Esophagus squamous epithelium (tissue), 5 donors: ENCODE results near the gene CBX5. TPM values are rescaled to one million over a fixed set of nuclear protein-coding genes. Genes with fewer than 3 reads are reported as not detected.

ENCODE experiments used
- DNase-seq: peaks from one replicate; lab custom pipeline; 2025; lab: John Stamatoyannopoulos, UW
- H3K27ac ChIP-seq, 4 donors: fragments of 200-600 bp; sonication (generic); one replicate each; pipeline ENCODE4 v1.5.1; 2016 to 2019; ENCODE audit warnings: mild to moderate bottlenecking in 1 of 4
- H3K27me3 ChIP-seq, 4 donors: fragments of 200-600 bp; sonication (generic); 1 replicate in 3 of 4; 2 replicates in 1 of 4; pipeline versions ENCODE4 v1.5.1 to v1.6.0; 2017 to 2021; ENCODE audit warnings: antibody characterized with exemption in 1 of 4
- H3K36me3 ChIP-seq, 3 donors: fragments of 200-600 bp; sonication (generic); one replicate each; pipeline ENCODE4 v1.5.1; 2016 to 2019
- H3K4me1 ChIP-seq, 3 donors: fragments of 200-600 bp; sonication (generic); one replicate each; pipeline ENCODE4 v1.5.1; 2017 to 2019
- H3K4me3 ChIP-seq, 4 donors: fragments of 200-600 bp; sonication (generic); 1 replicate in 3 of 4; 2 replicates in 1 of 4; pipeline ENCODE4 v1.5.1; 2016 to 2019; ENCODE audit warnings: mild to moderate bottlenecking in 2 of 4, moderate library complexity in 1 of 4
- H3K9me3 ChIP-seq, 3 donors: fragments of 200-600 bp; sonication (generic); one replicate each; pipeline ENCODE4 v1.5.1; 2016 to 2019
- CTCF ChIP-seq, 6 experiments: fragments of 450-650 bp in 4 of 6; fragments of 200-600 bp in 2 of 6; sonication (generic) in 2 of 6; IDR thresholded peaks; one replicate each; pipeline ENCODE4 v1.5.1; 2016 to 2019; ENCODE audit warnings: antibody characterized with exemption in 6 of 6, mild to moderate bottlenecking in 4 of 6, moderate library complexity in 4 of 6
- POLR2A ChIP-seq, 4 donors: fragments of 450-650 bp; IDR thresholded peaks; one replicate each; pipeline ENCODE4 v1.6.1; 2017; ENCODE audit warnings: antibody characterized with exemption in 4 of 4, mild to moderate bottlenecking in 4 of 4, moderate library complexity in 3 of 4
- WGBS, 2 donors: methylation state at CpG; one replicate each; pipeline ENCODE4 v1.1.5; 2018; 5-methylcytosine and 5-hydroxymethylcytosine counted together
- intact Hi-C: fragments of 100-400 bp; cut with DNase I; formaldehyde crosslinking; loops from one replicate; pipeline ENCODE4 v1.15.0; 2022
- total RNA-seq, 4 donors: library from RNA; depleted of rRNA; stranded (reverse); fragments of >200 nt; gene quantifications; one replicate each; pipeline ENCODE4 v1.1.0, GENCODE V29; 2016
- donor health status: DM: yes; HTN: yes; CAD: no.

CBX5 gene
- total RNA-seq, 4 donors from 2014 or later = 13.2 to 29.9 (median 23.7) TPM

GRCh38 chr12:54221402-54221984 lies 58.4 kb downstream of the CBX5 start:
- Histone ChIP-seq H3K27ac (no peak overlapping the region), H3K9me3 (no peaks in the 10 kb centered on the region), H3K4me1 (peaks cover 14 to 24% (median 14%) of the 10 kb centered on the region in 3 donors), H3K27me3 (peaks cover 0 to 20% (median under 1%) of the 10 kb centered on the region in 4 donors), H3K4me3 (no peak overlapping the region), H3K36me3 (no peaks in the 10 kb centered on the region)
- 70 to 76% methylated on average over 6 of the region's 6 CpGs for WGBS, 2 donors
- TF ChIP-seq POLR2A (IDR thresholded peaks at IDR 0.05) = no peak
- no peak for TF ChIP-seq CTCF (IDR thresholded peaks at IDR 0.05)
- intact Hi-C loops = no loop called here
- DNase-seq = no peak

- intact Hi-C loops = no loop called here
Observed at GRCh38 chr12:54220567-54220966, 59.4 kb downstream of the CBX5 start.

GRCh38 chr12:54220092-54220557 lies 59.8 kb downstream of the CBX5 start:
- no peaks in the 10 kb centered on the region for H3K9me3 ChIP-seq
- peaks cover 21 to 35% (median 22%) of the 10 kb centered on the region in 3 donors for H3K4me1 ChIP-seq
- H3K27ac ChIP-seq = no peak overlapping the region
- TF ChIP-seq POLR2A (IDR thresholded peaks at IDR 0.05) (no peak), CTCF (IDR thresholded peaks at IDR 0.05) (peak; percentile 32 to 81 (median 71))
- peaks cover 0 to 34% (median 4%) of the 10 kb centered on the region in 4 donors for H3K27me3 ChIP-seq
- no peak for DNase-seq
- H3K36me3 ChIP-seq = no peaks in the 10 kb centered on the region
- no peak overlapping the region for H3K4me3 ChIP-seq
- WGBS, 2 donors = 11 to 34% methylated on average over 5 to 8 of the region's 8 CpGs
- intact Hi-C loops = no loop called here

More at GRCh38 chr12:54220567-54220966, 59.4 kb downstream of the CBX5 start:
- Histone ChIP-seq H3K9me3 (no peaks in the 10 kb centered on the region), H3K27ac (no peak overlapping the region), H3K4me1 (peaks cover 21 to 33% (median 21%) of the 10 kb centered on the region in 3 donors), H3K27me3 (peaks cover 0 to 29% (median 4%) of the 10 kb centered on the region in 4 donors), H3K4me3 (no peak overlapping the region), H3K36me3 (no peaks in the 10 kb centered on the region)
- WGBS, 2 donors = 63 to 86% methylated on average over 2 to 7 of the region's 7 CpGs
- no peak for TF ChIP-seq POLR2A (IDR thresholded peaks at IDR 0.05)
- no peak for TF ChIP-seq CTCF (IDR thresholded peaks at IDR 0.05)
- no peak for DNase-seq

GRCh38 chr12:54217774-54218241 lies 62.1 kb downstream of the CBX5 start:
- Histone ChIP-seq H3K4me3 (peak overlapping the region in 3 of 4 donors; percentile 31 to 55 (median 35)), H3K27me3 (peaks cover 0 to 57% (median 4%) of the 10 kb centered on the region in 4 donors), H3K27ac (no peak overlapping the region), H3K4me1 (peaks cover 21 to 44% (median 28%) of the 10 kb centered on the region in 3 donors), H3K36me3 (no peaks in the 10 kb centered on the region), H3K9me3 (no peaks in the 10 kb centered on the region)
- no peak for DNase-seq
- no peak for TF ChIP-seq POLR2A (IDR thresholded peaks at IDR 0.05)
- no peak for TF ChIP-seq CTCF (IDR thresholded peaks at IDR 0.05)
- intact Hi-C loops = no loop called here
- WGBS, 2 donors = 11 to 15% methylated on average over 11 to 20 of the region's 39 CpGs
